Posterior vena cava (tissue), 2 donors: ENCODE data around the gene KLHL17. TPM values are rescaled to one million over a fixed set of nuclear protein-coding genes. Genes with fewer than 3 reads are reported as not detected.

Experiments used
- DNase-seq: peaks from one replicate; pipeline ENCODE4 v3.0.0-alpha.2; 2020; ENCODE audit warnings: low spot score
- intact Hi-C, 2 donors: fragments of 100-400 bp; cut with DNase I; formaldehyde crosslinking; loops; one replicate each; pipeline versions ENCODE4 v1.14.1 to v1.14.2; 2022 to 2023
- long read RNA-seq, 2 donors: library from polyadenylated mRNA; unstranded; transcript quantifications; one replicate each; pipeline ENCODE4 v2.0.0, GENCODE V29; 2020 to 2021
- total RNA-seq, 2 donors: library from RNA; stranded (reverse); fragmentation: NEBNext Ultra II Directional; extraction: Animal tissue kit (Norgen Biotek cat#: 25700); gene quantifications; one replicate each; pipeline ENCODE4 v1.2.1, GENCODE V29; 2021
- donor health status: DM: yes; HTN: yes; CAD: no.
- donor health status: DM: yes; HTN: yes; CAD: no.

The KLHL17 gene
- total RNA-seq: 1 to 10 TPM; 8.5 to 8.9 TPM
- long read RNA-seq, donor 1, partial matches to known transcripts: 1 of 6 reads
- long read RNA-seq, donor 1, other reads (novel, unspliced or antisense): 5 of 6 reads
- long read RNA-seq, donor 2, partial matches to known transcripts: 1 of 2 reads
- long read RNA-seq, donor 2, other reads (novel, unspliced or antisense): 1 of 2 reads

GRCh38 chr1:960363-961131, at the start of gene KLHL17:
Gene KLHL17, plus strand, starts transcription at chr1:960584. Its CDS starts 110 bp downstream, at chr1:960694.
- intact Hi-C loops: no loop called here
- DNase-seq: peak; percentile 94

- DNase-seq: peak; percentile 70
- intact Hi-C loops: no loop called here
These were observed 49.3 kb upstream of the KLHL17 start for GRCh38 chr1:910881-911721.

- intact Hi-C loops: no loop called here
- peak; percentile 51 for DNase-seq
These were observed 48.3 kb upstream of the KLHL17 start for GRCh38 chr1:911875-912739.

GRCh38 chr1:912740-913301, 47.6 kb upstream of the KLHL17 start:
- peak; percentile 75 for DNase-seq

GRCh38 chr1:913491-914130, 46.8 kb upstream of the KLHL17 start:
- DNase-seq: peak; percentile 67
- intact Hi-C loops: no loop called here

More at GRCh38 chr1:912740-913301, 47.6 kb upstream of the KLHL17 start:
- intact Hi-C loops: no loop called here

GRCh38 chr1:914131-914890, 46.1 kb upstream of the KLHL17 start:
- intact Hi-C loops: no loop called here

GRCh38 chr1:914891-915280, 45.5 kb upstream of the KLHL17 start:
- intact Hi-C loops: no loop called here
- peak; percentile 34 for DNase-seq

More at GRCh38 chr1:914131-914890, 46.1 kb upstream of the KLHL17 start:
- DNase-seq: peak; percentile 72

- peak; percentile 73 for DNase-seq
- intact Hi-C loops: no loop called here
These were observed 44.9 kb upstream of the KLHL17 start for GRCh38 chr1:915295-916172.

GRCh38 chr1:916173-917075, 44.0 kb upstream of the KLHL17 start:
- DNase-seq: peak; percentile 83
- intact Hi-C loops: no loop called here

- intact Hi-C loops: no loop called here
- DNase-seq: peak; percentile 58
These were observed 43.3 kb upstream of the KLHL17 start for GRCh38 chr1:917076-917459.

- DNase-seq: peak; percentile 76
- intact Hi-C loops: no loop called here
These were observed 42.8 kb upstream of the KLHL17 start for GRCh38 chr1:917466-918091.

- intact Hi-C loops: no loop called here
These were observed 42.0 kb upstream of the KLHL17 start for GRCh38 chr1:918353-918752.

GRCh38 chr1:918843-919242, 41.5 kb upstream of the KLHL17 start:
- intact Hi-C loops: no loop called here
- DNase-seq: no peak

More at GRCh38 chr1:918353-918752, 42.0 kb upstream of the KLHL17 start:
- DNase-seq: no peak

- no peak for DNase-seq
- intact Hi-C loops: no loop called here
These were observed 41.0 kb upstream of the KLHL17 start for GRCh38 chr1:919271-919872.

- intact Hi-C loops: no loop called here
- no peak for DNase-seq
These were observed 40.4 kb upstream of the KLHL17 start for GRCh38 chr1:920010-920409.
